Melanocyte of skin (primary cell): ENCODE measurements around the gene ARHGAP35. TPM values are rescaled to one million over a fixed set of nuclear protein-coding genes. Genes with fewer than 3 reads are reported as not detected.

Source experiments
- total RNA-seq, 2 donors: library from RNA; depleted of rRNA; stranded (reverse); fragments of >200 nt; gene quantifications; 2 replicates each; pipeline ENCODE4 v1.2.3, GENCODE V29; 2012

Gene ARHGAP35
- 10 to 100 TPM; 25.0 to 27.9 TPM for total RNA-seq

GRCh38 chr19:46860846-46861690, at the start of gene ARHGAP35:
ARHGAP35 (plus strand) TSS chr19:46860997; CDS start chr19:46918676, 57,679 bp downstream.

GRCh38 chr19:46850228-46851203, 10.3 kb upstream of the ARHGAP35 start, which contains the start of gene AP2S1:
AP2S1 (minus strand) TSS chr19:46850846; CDS start chr19:46850766, 80 bp downstream.

Other genes with a start within 250 kb of the ARHGAP35 start
- gene PTGIR, start 235.9 kb upstream of the ARHGAP35 start, total RNA-seq: not detected
- gene GNG8, start 224.8 kb upstream of the ARHGAP35 start, total RNA-seq: not detected
- under 1 TPM; 0.33 to 0.34 TPM for gene DACT3, start 199.8 kb upstream of the ARHGAP35 start, total RNA-seq
- gene PRKD2, start 143.9 kb upstream of the ARHGAP35 start, total RNA-seq: 1 to 10 TPM; 4.1 to 9.7 TPM
- gene FKRP, start 114.9 kb upstream of the ARHGAP35 start, total RNA-seq: 10 to 100 TPM; 12.3 to 15.5 TPM
- gene STRN4, start 114.5 kb upstream of the ARHGAP35 start, total RNA-seq: 10 to 100 TPM; 80.6 to 90.9 TPM
- 10 to 100 TPM; 14.1 to 53.6 TPM for gene SLC1A5, start 72.4 kb upstream of the ARHGAP35 start, total RNA-seq
- gene AP2S1, start 10.2 kb upstream of the ARHGAP35 start, total RNA-seq: 100 to 1,000 TPM; 128 to 182 TPM
- under 1 TPM; 0.34 to 0.67 TPM for gene NPAS1, start 158.8 kb downstream of the ARHGAP35 start, total RNA-seq
- 10 to 100 TPM; 31.0 to 35.3 TPM for gene TMEM160, start 187.6 kb downstream of the ARHGAP35 start, total RNA-seq